AG04450 (cell line): ENCODE results near the gene SORCS2. TPM values are rescaled to one million over a fixed set of nuclear protein-coding genes. Genes with fewer than 3 reads are reported as not detected.

Source experiments
- CTCF ChIA-PET: fragments of 300-600, 350-600 bp; formaldehyde crosslinking; extraction: SDS; loops from one replicate; lab custom pipeline; 2022; ENCODE audit warnings: antibody characterized with exemption, inconsistent platforms; lab: Charles Lee
- POLR2A ChIA-PET: fragments of 350-600 bp; formaldehyde crosslinking; extraction: SDS; loops from one replicate; lab custom pipeline; 2021; ENCODE audit warnings: antibody characterized with exemption, inconsistent platforms; lab: Yijun Ruan, JAX
- DNase-seq: peaks from one replicate; pipeline ENCODE4 v3.0.0-alpha.2; 2011; ENCODE audit warnings: low read depth, low spot score
- H3K27ac ChIP-seq: one replicate; pipeline ENCODE4 v1.5.1; 2012; ENCODE audit warnings: low read depth, low read length, control low read depth
- H3K27me3 ChIP-seq: one replicate; pipeline ENCODE4 v1.6.0; 2012; ENCODE audit warnings: low read length; ENCODE audit not compliant: control insufficient read depth, insufficient read depth
- H3K4me3 ChIP-seq: 2 replicates; pipeline ENCODE4 v1.5.1; 2011; ENCODE audit warnings: mild to moderate bottlenecking, low read depth, low read length, control low read depth
- H3K9me3 ChIP-seq: 2 replicates; pipeline ENCODE4 v1.5.1; 2012; ENCODE audit warnings: low read length; ENCODE audit not compliant: control insufficient read depth, insufficient read depth
- CTCF ChIP-seq: IDR thresholded peaks from 2 replicates; pipeline ENCODE4 v1.5.1; 2011; ENCODE audit warnings: low read depth, low read length, control low read depth, inconsistent platforms
- polyA plus RNA-seq: library from polyadenylated mRNA; depleted of rRNA; stranded (reverse); fragments of >200 nt; gene quantifications from 2 replicates; pipeline ENCODE4 v1.2.3, GENCODE V29; 2011

Gene SORCS2
- polyA plus RNA-seq, 1 experiment = 0.29 TPM

GRCh38 chr4:7593646-7594412 is 401.5 kb downstream of the SORCS2 start:
- POLR2A ChIA-PET = no interaction called here

GRCh38 chr4:7595934-7596461 is 403.7 kb downstream of the SORCS2 start:
- no peak for DNase-seq
- ChIA-PET CTCF (interaction anchor here (0.7 kb wide), 1 partner anchor 14 kb away, joined by 8 read pairs; no protein-coding TSS in a partner anchor), POLR2A (no interaction called here)
- Histone ChIP-seq H3K27ac (no peak overlapping the region), H3K4me3 (no peak overlapping the region), H3K9me3 (peaks cover 7% of the 10 kb centered on the region; the same call in 1 of the 2 replicates), H3K27me3 (peaks cover 24% of the 10 kb centered on the region)
- TF ChIP-seq CTCF = no peak

More at GRCh38 chr4:7593646-7594412, 401.5 kb downstream of the SORCS2 start:
- no peak for DNase-seq
- peaks cover 23% of the 10 kb centered on the region for H3K27me3 ChIP-seq
- TF ChIP-seq CTCF = no peak
- H3K4me3 ChIP-seq = no peak overlapping the region
- peaks cover 8% of the 10 kb centered on the region; the same call in 1 of the 2 replicates for H3K9me3 ChIP-seq
- H3K27ac ChIP-seq = no peak overlapping the region
- CTCF ChIA-PET = no interaction called here

GRCh38 chr4:7596918-7597606 is 404.7 kb downstream of the SORCS2 start:
- no peak for TF ChIP-seq CTCF
- no peak for DNase-seq
- Histone ChIP-seq H3K27me3 (peaks cover 19% of the 10 kb centered on the region), H3K9me3 (no peaks in the 10 kb centered on the region; the same call in 1 of the 2 replicates), H3K27ac (no peak overlapping the region), H3K4me3 (no peak overlapping the region)
- ChIA-PET CTCF (interaction anchor here (0.6 kb wide), 1 partner anchor 248 kb away, joined by 4 read pairs; no protein-coding TSS in a partner anchor), POLR2A (interaction anchor here (0.6 kb wide), 1 partner anchor 34 kb away, joined by 3 read pairs; no protein-coding TSS in a partner anchor)

- Histone ChIP-seq H3K4me3 (no peak overlapping the region), H3K27me3 (peaks cover 12% of the 10 kb centered on the region), H3K27ac (no peak overlapping the region), H3K9me3 (peaks cover 6% of the 10 kb centered on the region; the same call in 1 of the 2 replicates)
- ChIA-PET POLR2A (no interaction called here), CTCF (no interaction called here)
- TF ChIP-seq CTCF = no peak
- DNase-seq = no peak
Observed at GRCh38 chr4:7598939-7599790, 406.8 kb downstream of the SORCS2 start.
